ENCODE measurements around the gene KRT77.

DNA sequence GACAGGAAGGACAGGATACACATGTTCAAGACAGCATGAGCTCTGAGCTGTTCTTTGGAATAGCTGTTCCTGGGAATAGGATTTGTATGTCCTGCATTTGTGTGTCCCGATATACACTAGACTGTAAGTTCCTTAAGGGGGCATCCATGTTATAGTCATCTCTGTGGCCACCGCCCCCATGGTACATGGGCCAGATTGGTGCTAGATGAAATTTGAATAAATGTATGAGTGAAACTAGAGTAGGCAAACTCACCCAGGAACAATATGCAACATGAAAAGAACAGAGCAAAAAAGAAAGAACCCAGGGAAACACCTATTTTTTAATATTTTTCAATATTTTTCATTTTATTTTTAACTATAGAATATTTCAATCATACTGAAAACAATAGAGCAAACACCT is 25.1 kb upstream of the KRT77 start:
- TF ChIP-seq SUZ12 (IDR thresholded peaks at IDR 0.05) = no peak
- TF ChIP-seq, protein P1, sequence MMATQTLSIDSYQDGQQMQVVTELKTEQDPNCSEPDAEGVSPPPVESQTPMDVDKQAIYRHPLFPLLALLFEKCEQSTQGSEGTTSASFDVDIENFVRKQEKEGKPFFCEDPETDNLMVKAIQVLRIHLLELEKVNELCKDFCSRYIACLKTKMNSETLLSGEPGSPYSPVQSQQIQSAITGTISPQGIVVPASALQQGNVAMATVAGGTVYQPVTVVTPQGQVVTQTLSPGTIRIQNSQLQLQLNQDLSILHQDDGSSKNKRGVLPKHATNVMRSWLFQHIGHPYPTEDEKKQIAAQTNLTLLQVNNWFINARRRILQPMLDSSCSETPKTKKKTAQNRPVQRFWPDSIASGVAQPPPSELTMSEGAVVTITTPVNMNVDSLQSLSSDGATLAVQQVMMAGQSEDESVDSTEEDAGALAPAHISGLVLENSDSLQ (IDR thresholded peaks at IDR 0.05) = no peak
- no peak for TF ChIP-seq ELF4 (IDR thresholded peaks at IDR 0.05)
- TF ChIP-seq ARNT (IDR thresholded peaks at IDR 0.05) = no peak
- no peak for TF ChIP-seq FOXM1 (IDR thresholded peaks at IDR 0.05; ENCODE audit: borderline replicate concordance)
- no peak for TF ChIP-seq FOXK2 (IDR thresholded peaks at IDR 0.05)
- no peak for TF ChIP-seq NFRKB (IDR thresholded peaks at IDR 0.05)
- no peak for TF ChIP-seq CTBP1 (IDR thresholded peaks at IDR 0.05; ENCODE audit: borderline replicate concordance)
- no peak for TF ChIP-seq ZNF384 (IDR thresholded peaks at IDR 0.05)
- no peak for TF ChIP-seq TARDBP (IDR thresholded peaks at IDR 0.05)
- no peak for TF ChIP-seq L3MBTL2 (conservative IDR thresholded peaks at IDR 0.05)
- no peak for TF ChIP-seq FOXA1 (IDR thresholded peaks at IDR 0.05)
- no peak for TF ChIP-seq BHLHE40 (IDR thresholded peaks at IDR 0.05; ENCODE audit: borderline replicate concordance)
